GM12878 (cell line): Measurements from ENCODE around the gene NCBP2L. TPM values are rescaled to one million over a fixed set of nuclear protein-coding genes. Genes with fewer than 3 reads are reported as not detected.

Experiments used
- ATF3 ChIP-seq: IDR thresholded peaks from 2 replicates; pipeline ENCODE4 v1.6.1; 2011; ENCODE audit warnings: low read depth, mild to moderate bottlenecking, low read length, moderate library complexity, borderline replicate concordance; ENCODE audit errors: extremely low read depth
- BCL3 ChIP-seq: IDR thresholded peaks from 2 replicates; pipeline ENCODE4 v1.6.1; 2011; ENCODE audit warnings: borderline replicate concordance, low read depth, mild to moderate bottlenecking, moderate library complexity, low read length; ENCODE audit not compliant: insufficient read depth, poor library complexity, severe bottlenecking
- CHD2 ChIP-seq: IDR thresholded peaks from 2 replicates; pipeline ENCODE4 v1.6.1; 2011; ENCODE audit warnings: low read depth, low read length, improper control_type of control experiment, borderline replicate concordance
- CHD4 ChIP-seq: fragments of 200-600 bp; sonication (generic); IDR thresholded peaks from 2 replicates; pipeline ENCODE4 v1.6.1; 2016; ENCODE audit warnings: mild to moderate bottlenecking
- CREB1 ChIP-seq: IDR thresholded peaks from 2 replicates; pipeline ENCODE4 v1.6.1; 2012; ENCODE audit warnings: low read depth, mild to moderate bottlenecking, inconsistent platforms
- HCFC1 ChIP-seq: fragments of 150-350 bp; IDR thresholded peaks from 2 replicates; pipeline ENCODE4 v1.6.1; 2014; ENCODE audit warnings: low read length
- IRF4 ChIP-seq: IDR thresholded peaks from 2 replicates; pipeline ENCODE4 v1.6.1; 2011; ENCODE audit warnings: low read depth, low read length
- KDM1A ChIP-seq: fragments of 200-600 bp; sonication (generic); IDR thresholded peaks from 2 replicates; pipeline ENCODE4 v1.6.1; 2016; ENCODE audit warnings: borderline replicate concordance
- MXI1 ChIP-seq: fragments of 150-350 bp; IDR thresholded peaks from 2 replicates; pipeline ENCODE4 v1.6.1; 2011; ENCODE audit warnings: low read depth, mild to moderate bottlenecking, inconsistent platforms, low read length, improper control_type of control experiment
- MYB ChIP-seq: fragments of 150-350 bp; IDR thresholded peaks from 2 replicates; pipeline ENCODE4 v1.6.1; 2014; ENCODE audit warnings: mild to moderate bottlenecking, low read depth, low read length, borderline replicate concordance
- NFXL1 ChIP-seq: fragments of 450-650 bp; IDR thresholded peaks from 2 replicates; pipeline ENCODE4 v1.6.1; 2017; ENCODE audit warnings: antibody characterized with exemption, mild to moderate bottlenecking, borderline replicate concordance
- PAX8 ChIP-seq: fragments of 450-650 bp; IDR thresholded peaks from 2 replicates; pipeline ENCODE4 v1.6.1; 2017; ENCODE audit warnings: mild to moderate bottlenecking, moderate library complexity
- POLR2A ChIP-seq: IDR thresholded peaks from 2 replicates; pipeline ENCODE4 v1.6.1; 2011; ENCODE audit warnings: low read depth, mild to moderate bottlenecking, low read length
- POU2F2 ChIP-seq: IDR thresholded peaks from 3 replicates; pipeline ENCODE4 v1.6.1; 2011; ENCODE audit warnings: low read depth, mild to moderate bottlenecking, low read length, borderline replicate concordance
- REST ChIP-seq: IDR thresholded peaks from 2 replicates; pipeline ENCODE4 v1.6.1; 2012; ENCODE audit warnings: mild to moderate bottlenecking, low read depth, low read length
- SKIL ChIP-seq: fragments of 450-650 bp; IDR thresholded peaks from 2 replicates; pipeline ENCODE4 v1.6.1; 2017; ENCODE audit warnings: mild to moderate bottlenecking, low read depth, inconsistent platforms; ENCODE audit not compliant: poor library complexity, severe bottlenecking
- SMAD1 ChIP-seq: fragments of 450-650 bp; IDR thresholded peaks from 2 replicates; pipeline ENCODE4 v1.6.1; 2018; ENCODE audit warnings: mild to moderate bottlenecking, low read depth; ENCODE audit not compliant: partially characterized antibody
- SMARCA5 ChIP-seq: fragments of 450-650 bp; IDR thresholded peaks from 2 replicates; pipeline ENCODE4 v1.6.1; 2017; ENCODE audit warnings: mild to moderate bottlenecking
- SPI1 ChIP-seq: IDR thresholded peaks from 2 replicates; pipeline ENCODE4 v1.6.1; 2011; ENCODE audit warnings: low read depth, mild to moderate bottlenecking, low read length, moderate library complexity, borderline replicate concordance; ENCODE audit not compliant: insufficient read depth
- SUZ12 ChIP-seq: fragments of 200-600 bp; sonication (generic); IDR thresholded peaks from one replicate; pipeline ENCODE4 v1.6.1; 2018; ENCODE audit warnings: antibody characterized with exemption, mild to moderate bottlenecking; ENCODE audit not compliant: unreplicated experiment
- TAF1 ChIP-seq: IDR thresholded peaks from 2 replicates; pipeline ENCODE4 v1.6.1; 2011; ENCODE audit warnings: mild to moderate bottlenecking, low read depth, low read length, borderline replicate concordance
- YBX1 ChIP-seq: fragments of 450-650 bp; IDR thresholded peaks from 2 replicates; pipeline ENCODE4 v1.6.1; 2016; ENCODE audit warnings: antibody characterized with exemption
- ZNF384 ChIP-seq: IDR thresholded peaks from 2 replicates; pipeline ENCODE4 v1.6.1; 2012; ENCODE audit warnings: low read depth, mild to moderate bottlenecking, low read length, improper control_type of control experiment, borderline replicate concordance
- polyA plus RNA-seq, 11 experiments: library from polyadenylated mRNA; depleted of rRNA in 4 of 11; unstranded in 6 of 11; stranded (reverse) in 5 of 11; fragments of >200 nt; fragmentation: Nextera tagmentation in 4 of 11; fragmentation: Illumina TruSeq in 1 of 11; extraction: Ambion mirVana in 4 of 11; extraction: Trizol in 1 of 11; gene quantifications; 1 replicate in 1 of 11; 2 replicates in 10 of 11; pipeline versions ENCODE4 v1.2.1 to v1.2.3, GENCODE V29; 2011 to 2016; ENCODE audit warnings: inconsistent platforms in 2 of 11, missing spikeins in 2 of 11, low read depth in 1 of 11
- total RNA-seq, 4 experiments: library from RNA; depleted of rRNA in 3 of 4; stranded (reverse); fragments of >200 nt in 3 of 4; fragmentation: Illumina TruSeq in 1 of 4; extraction: Trizol in 1 of 4; gene quantifications; 2 replicates each; pipeline versions ENCODE4 v1.2.1 to v1.2.3, GENCODE V29; 2013 to 2021

NCBP2L gene
- total and polyA plus RNA-seq, 10 of the 15 experiments (the other 5 are each of a cell fraction or from before 2014, with no cell fraction given) = not detected

- no peak for TF ChIP-seq SMARCA5
- TF ChIP-seq MYB = no peak
- no peak for TF ChIP-seq ATF3
- TF ChIP-seq SKIL = no peak
- TF ChIP-seq POLR2A = no peak
- no peak for TF ChIP-seq IRF4
- peak; percentile 38 for TF ChIP-seq SMAD1
- no peak for TF ChIP-seq REST
- TF ChIP-seq NFXL1 = no peak
- TF ChIP-seq YBX1 = no peak
- no peak for TF ChIP-seq POU2F2
- TF ChIP-seq SUZ12 = no peak
- 0 out of 2 replicates have a peak, but pooled peaks have one; percentile 8 for TF ChIP-seq CHD2
- TF ChIP-seq KDM1A = no peak
- TF ChIP-seq CREB1 = peak; percentile 70
- TF ChIP-seq TAF1 = no peak
- TF ChIP-seq MXI1 = no peak
- TF ChIP-seq HCFC1 = no peak
- TF ChIP-seq ZNF384 = no peak
- TF ChIP-seq SPI1 = no peak
- TF ChIP-seq CHD4 = no peak
- no peak for TF ChIP-seq BCL3
- 0 out of 2 replicates have a peak, but pooled peaks have one; percentile 25 for TF ChIP-seq PAX8
Observed at GRCh38 chrX:107776649-107777535, 641 bp upstream of the NCBP2L start (continued).
